Choroid plexus epithelial cell (primary cell): ENCODE measurements around the gene GIT2.

Experiments used
- DNase-seq: peaks from one replicate; pipeline ENCODE4 v3.0.0-alpha.2; 2010; ENCODE audit warnings: low read depth
- H3K4me3 ChIP-seq: 2 replicates; pipeline ENCODE4 v1.5.1; 2011; ENCODE audit warnings: low read depth, mild to moderate bottlenecking, control low read depth, low read length, moderate library complexity
- TF ChIP-seq, protein P1 (sequence below): conservative IDR thresholded peaks from 2 replicates; pipeline ENCODE4 v1.5.1; 2011; ENCODE audit warnings: low read depth, mild to moderate bottlenecking, control low read depth, inconsistent platforms, low read length, moderate library complexity

The GIT2 gene

DNA sequence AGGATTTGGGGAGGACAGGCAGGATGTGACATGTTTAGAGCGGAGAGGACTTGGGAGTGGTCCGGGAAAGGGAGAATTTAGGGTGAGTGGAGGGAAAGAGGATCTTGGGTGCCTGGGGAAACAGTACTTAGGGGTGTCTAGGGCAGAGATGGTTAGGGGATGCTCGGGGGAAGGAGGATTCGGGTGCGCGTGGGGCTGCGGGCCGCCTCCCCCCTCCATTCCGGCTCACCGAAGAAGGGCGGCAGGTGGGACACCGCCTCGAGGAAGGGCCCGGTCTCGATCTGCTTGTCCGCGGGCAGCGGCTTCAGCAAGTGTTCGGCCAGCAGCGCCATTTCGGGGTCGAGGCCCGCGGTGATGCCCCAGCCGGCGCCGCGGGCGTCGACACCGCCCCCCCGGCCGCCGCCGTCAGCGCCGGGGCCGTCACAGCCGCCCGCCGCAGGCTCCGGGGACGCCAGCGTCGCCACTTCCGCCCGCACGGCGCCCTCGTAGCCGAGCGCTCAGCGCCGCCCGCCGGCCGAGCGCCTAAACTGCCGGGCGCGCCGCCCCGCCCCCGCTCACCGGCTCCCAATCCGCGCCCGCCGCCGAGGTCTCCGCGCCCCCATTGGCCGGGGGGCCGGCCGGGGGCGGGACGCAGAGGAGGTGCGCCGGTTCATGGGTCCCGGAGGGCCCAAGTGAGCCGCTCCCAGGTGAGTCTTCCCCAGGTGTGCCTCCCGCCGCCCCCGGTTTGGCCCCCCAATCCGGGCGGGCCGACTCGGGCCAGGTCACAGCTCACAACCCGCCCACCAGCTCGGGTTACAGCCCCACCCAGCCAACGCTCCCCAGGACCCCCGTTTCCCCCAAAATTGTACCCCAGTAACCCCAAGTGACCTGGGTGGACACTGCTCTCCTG is 115.9 kb downstream of the GIT2 start, which contains the start of gene GLTP:
Gene GLTP (minus strand): TSS at position 499 of the 889 bp plus-strand sequence. CDS start 167 bp downstream, at position 332.
- TF ChIP-seq, protein P1, sequence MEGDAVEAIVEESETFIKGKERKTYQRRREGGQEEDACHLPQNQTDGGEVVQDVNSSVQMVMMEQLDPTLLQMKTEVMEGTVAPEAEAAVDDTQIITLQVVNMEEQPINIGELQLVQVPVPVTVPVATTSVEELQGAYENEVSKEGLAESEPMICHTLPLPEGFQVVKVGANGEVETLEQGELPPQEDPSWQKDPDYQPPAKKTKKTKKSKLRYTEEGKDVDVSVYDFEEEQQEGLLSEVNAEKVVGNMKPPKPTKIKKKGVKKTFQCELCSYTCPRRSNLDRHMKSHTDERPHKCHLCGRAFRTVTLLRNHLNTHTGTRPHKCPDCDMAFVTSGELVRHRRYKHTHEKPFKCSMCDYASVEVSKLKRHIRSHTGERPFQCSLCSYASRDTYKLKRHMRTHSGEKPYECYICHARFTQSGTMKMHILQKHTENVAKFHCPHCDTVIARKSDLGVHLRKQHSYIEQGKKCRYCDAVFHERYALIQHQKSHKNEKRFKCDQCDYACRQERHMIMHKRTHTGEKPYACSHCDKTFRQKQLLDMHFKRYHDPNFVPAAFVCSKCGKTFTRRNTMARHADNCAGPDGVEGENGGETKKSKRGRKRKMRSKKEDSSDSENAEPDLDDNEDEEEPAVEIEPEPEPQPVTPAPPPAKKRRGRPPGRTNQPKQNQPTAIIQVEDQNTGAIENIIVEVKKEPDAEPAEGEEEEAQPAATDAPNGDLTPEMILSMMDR, result no peak
- H3K4me3 ChIP-seq, result peak within 1 kb of the TSS; percentile 77
- peak; percentile 65 for DNase-seq
